GM23338 (cell line): Measurements from ENCODE around the gene PRDM11. TPM values are rescaled to one million over a fixed set of nuclear protein-coding genes. Genes with fewer than 3 reads are reported as not detected.

Source experiments
- CREB1 ChIP-seq: fragments of 250-450 bp; sonication (Bioruptor Pico); IDR thresholded peaks from 2 replicates; pipeline ENCODE4 v1.5.0; 2020; ENCODE audit warnings: low read depth, mild to moderate bottlenecking, moderate library complexity
- EZH2 ChIP-seq: fragments of 200-600 bp; sonication (generic); IDR thresholded peaks from one replicate; pipeline ENCODE4 v1.8.0; 2017; ENCODE audit warnings: antibody characterized with exemption, mild to moderate bottlenecking, low read depth; ENCODE audit not compliant: unreplicated experiment
- EZH2phosphoT487 ChIP-seq: fragments of 200-600 bp; sonication (generic); IDR thresholded peaks from one replicate; pipeline ENCODE4 v1.8.1; 2018; ENCODE audit warnings: antibody characterized with exemption; ENCODE audit not compliant: unreplicated experiment
- JUNB ChIP-seq: IDR thresholded peaks from one replicate; pipeline ENCODE4 v1.6.1; 2016; ENCODE audit warnings: antibody characterized with exemption; ENCODE audit not compliant: unreplicated experiment
- NANOG ChIP-seq: IDR thresholded peaks from 2 replicates; pipeline ENCODE4 v1.6.1; 2016; ENCODE audit warnings: antibody characterized with exemption, borderline replicate concordance
- STAT1 ChIP-seq: IDR thresholded peaks from one replicate; pipeline ENCODE4 v1.6.1; 2016; ENCODE audit warnings: antibody characterized with exemption; ENCODE audit not compliant: unreplicated experiment
- ZNF114 ChIP-seq: fragments of 250-450 bp; sonication (Bioruptor Pico); IDR thresholded peaks from 2 replicates; pipeline ENCODE4 v1.5.0; 2020; ENCODE audit warnings: mild to moderate bottlenecking, moderate library complexity
- ZNF331 ChIP-seq: fragments of 250-450 bp; sonication (Bioruptor Pico); IDR thresholded peaks from 2 replicates; pipeline ENCODE4 v1.5.0; 2020; ENCODE audit warnings: low read depth, mild to moderate bottlenecking, moderate library complexity
- polyA plus RNA-seq: library from polyadenylated mRNA; unstranded; fragments of >200 nt; fragmentation: Nextera tagmentation; extraction: Ambion mirVana; gene quantifications from 2 replicates; pipeline ENCODE4 v1.2.1, GENCODE V29; 2016
- total RNA-seq: library from RNA; depleted of rRNA; stranded (reverse); fragments of >200 nt; shearing (Covaris generic); gene quantifications from 2 replicates; pipeline ENCODE4 v1.2.3, GENCODE V29; 2014
- TF ChIP-seq, protein P1 (sequence below): fragments of 250-450 bp; sonication (Bioruptor Pico); IDR thresholded peaks from 2 replicates; pipeline ENCODE4 v1.5.0; 2020; ENCODE audit warnings: mild to moderate bottlenecking, moderate library complexity
- TF ChIP-seq, protein P2 (sequence below): IDR thresholded peaks from one replicate; pipeline ENCODE4 v1.6.1; 2018; ENCODE audit warnings: antibody characterized with exemption; ENCODE audit not compliant: unreplicated experiment
- TF ChIP-seq, protein P3 (sequence below): IDR thresholded peaks from 2 replicates; pipeline ENCODE4 v1.6.1; 2016; ENCODE audit warnings: antibody characterized with exemption

PRDM11 gene
- total and polyA plus RNA-seq, 2 experiments from 2014 or later, result 0.97 to 10.4 TPM

DNA sequence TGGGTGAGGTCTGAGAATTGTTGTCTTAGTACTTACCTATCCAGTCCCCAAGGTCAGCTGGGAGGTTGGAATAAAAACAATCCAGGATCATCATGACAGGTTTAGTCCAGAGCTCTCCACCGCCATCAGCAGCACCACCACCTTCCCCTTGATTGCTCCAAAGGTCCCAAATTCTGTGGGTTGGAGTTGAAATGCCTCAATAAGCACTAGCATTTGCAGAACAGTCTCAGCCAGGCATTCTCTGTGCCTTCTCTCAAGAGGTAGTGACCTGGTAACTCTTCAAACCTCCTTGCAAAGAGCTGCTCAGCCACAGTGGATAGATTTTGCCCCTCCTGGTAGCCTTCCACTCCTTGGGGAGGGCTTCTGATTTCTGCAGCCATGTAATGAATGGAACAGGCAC is 69.6 kb downstream of the PRDM11 start (continued):
- TF ChIP-seq, protein P1, sequence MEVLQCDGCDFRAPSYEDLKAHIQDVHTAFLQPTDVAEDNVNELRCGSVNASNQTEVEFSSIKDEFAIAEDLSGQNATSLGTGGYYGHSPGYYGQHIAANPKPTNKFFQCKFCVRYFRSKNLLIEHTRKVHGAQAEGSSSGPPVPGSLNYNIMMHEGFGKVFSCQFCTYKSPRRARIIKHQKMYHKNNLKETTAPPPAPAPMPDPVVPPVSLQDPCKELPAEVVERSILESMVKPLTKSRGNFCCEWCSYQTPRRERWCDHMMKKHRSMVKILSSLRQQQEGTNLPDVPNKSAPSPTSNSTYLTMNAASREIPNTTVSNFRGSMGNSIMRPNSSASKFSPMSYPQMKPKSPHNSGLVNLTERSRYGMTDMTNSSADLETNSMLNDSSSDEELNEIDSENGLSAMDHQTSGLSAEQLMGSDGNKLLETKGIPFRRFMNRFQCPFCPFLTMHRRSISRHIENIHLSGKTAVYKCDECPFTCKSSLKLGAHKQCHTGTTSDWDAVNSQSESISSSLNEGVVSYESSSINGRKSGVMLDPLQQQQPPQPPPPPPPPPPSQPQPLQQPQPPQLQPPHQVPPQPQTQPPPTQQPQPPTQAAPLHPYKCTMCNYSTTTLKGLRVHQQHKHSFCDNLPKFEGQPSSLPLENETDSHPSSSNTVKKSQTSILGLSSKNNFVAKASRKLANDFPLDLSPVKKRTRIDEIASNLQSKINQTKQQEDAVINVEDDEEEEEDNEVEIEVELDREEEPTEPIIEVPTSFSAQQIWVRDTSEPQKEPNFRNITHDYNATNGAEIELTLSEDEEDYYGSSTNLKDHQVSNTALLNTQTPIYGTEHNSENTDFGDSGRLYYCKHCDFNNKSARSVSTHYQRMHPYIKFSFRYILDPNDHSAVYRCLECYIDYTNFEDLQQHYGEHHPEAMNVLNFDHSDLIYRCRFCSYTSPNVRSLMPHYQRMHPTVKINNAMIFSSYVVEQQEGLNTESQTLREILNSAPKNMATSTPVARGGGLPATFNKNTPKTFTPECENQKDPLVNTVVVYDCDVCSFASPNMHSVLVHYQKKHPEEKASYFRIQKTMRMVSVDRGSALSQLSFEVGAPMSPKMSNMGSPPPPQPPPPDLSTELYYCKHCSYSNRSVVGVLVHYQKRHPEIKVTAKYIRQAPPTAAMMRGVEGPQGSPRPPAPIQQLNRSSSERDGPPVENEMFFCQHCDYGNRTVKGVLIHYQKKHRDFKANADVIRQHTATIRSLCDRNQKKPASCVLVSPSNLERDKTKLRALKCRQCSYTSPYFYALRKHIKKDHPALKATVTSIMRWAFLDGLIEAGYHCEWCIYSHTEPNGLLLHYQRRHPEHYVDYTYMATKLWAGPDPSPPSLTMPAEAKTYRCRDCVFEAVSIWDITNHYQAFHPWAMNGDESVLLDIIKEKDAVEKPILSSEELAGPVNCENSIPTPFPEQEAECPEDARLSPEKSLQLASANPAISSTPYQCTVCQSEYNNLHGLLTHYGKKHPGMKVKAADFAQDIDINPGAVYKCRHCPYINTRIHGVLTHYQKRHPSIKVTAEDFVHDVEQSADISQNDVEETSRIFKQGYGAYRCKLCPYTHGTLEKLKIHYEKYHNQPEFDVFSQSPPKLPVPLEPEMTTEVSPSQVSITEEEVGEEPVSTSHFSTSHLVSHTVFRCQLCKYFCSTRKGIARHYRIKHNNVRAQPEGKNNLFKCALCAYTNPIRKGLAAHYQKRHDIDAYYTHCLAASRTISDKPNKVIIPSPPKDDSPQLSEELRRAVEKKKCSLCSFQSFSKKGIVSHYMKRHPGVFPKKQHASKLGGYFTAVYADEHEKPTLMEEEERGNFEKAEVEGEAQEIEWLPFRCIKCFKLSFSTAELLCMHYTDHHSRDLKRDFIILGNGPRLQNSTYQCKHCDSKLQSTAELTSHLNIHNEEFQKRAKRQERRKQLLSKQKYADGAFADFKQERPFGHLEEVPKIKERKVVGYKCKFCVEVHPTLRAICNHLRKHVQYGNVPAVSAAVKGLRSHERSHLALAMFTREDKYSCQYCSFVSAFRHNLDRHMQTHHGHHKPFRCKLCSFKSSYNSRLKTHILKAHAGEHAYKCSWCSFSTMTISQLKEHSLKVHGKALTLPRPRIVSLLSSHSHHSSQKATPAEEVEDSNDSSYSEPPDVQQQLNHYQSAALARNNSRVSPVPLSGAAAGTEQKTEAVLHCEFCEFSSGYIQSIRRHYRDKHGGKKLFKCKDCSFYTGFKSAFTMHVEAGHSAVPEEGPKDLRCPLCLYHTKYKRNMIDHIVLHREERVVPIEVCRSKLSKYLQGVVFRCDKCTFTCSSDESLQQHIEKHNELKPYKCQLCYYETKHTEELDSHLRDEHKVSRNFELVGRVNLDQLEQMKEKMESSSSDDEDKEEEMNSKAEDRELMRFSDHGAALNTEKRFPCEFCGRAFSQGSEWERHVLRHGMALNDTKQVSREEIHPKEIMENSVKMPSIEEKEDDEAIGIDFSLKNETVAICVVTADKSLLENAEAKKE, result no peak
- TF ChIP-seq ZNF331 (CRISPR knock-in tag) (no peak), EZH2 (no peak), STAT1 (no peak), CREB1 (CRISPR knock-in tag) (no peak), NANOG (no peak), ZNF114 (CRISPR knock-in tag) (no peak), EZH2phosphoT487 (no peak), JUNB (no peak)
- TF ChIP-seq, protein P2, sequence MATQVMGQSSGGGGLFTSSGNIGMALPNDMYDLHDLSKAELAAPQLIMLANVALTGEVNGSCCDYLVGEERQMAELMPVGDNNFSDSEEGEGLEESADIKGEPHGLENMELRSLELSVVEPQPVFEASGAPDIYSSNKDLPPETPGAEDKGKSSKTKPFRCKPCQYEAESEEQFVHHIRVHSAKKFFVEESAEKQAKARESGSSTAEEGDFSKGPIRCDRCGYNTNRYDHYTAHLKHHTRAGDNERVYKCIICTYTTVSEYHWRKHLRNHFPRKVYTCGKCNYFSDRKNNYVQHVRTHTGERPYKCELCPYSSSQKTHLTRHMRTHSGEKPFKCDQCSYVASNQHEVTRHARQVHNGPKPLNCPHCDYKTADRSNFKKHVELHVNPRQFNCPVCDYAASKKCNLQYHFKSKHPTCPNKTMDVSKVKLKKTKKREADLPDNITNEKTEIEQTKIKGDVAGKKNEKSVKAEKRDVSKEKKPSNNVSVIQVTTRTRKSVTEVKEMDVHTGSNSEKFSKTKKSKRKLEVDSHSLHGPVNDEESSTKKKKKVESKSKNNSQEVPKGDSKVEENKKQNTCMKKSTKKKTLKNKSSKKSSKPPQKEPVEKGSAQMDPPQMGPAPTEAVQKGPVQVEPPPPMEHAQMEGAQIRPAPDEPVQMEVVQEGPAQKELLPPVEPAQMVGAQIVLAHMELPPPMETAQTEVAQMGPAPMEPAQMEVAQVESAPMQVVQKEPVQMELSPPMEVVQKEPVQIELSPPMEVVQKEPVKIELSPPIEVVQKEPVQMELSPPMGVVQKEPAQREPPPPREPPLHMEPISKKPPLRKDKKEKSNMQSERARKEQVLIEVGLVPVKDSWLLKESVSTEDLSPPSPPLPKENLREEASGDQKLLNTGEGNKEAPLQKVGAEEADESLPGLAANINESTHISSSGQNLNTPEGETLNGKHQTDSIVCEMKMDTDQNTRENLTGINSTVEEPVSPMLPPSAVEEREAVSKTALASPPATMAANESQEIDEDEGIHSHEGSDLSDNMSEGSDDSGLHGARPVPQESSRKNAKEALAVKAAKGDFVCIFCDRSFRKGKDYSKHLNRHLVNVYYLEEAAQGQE, result no peak
- TF ChIP-seq, protein P3, sequence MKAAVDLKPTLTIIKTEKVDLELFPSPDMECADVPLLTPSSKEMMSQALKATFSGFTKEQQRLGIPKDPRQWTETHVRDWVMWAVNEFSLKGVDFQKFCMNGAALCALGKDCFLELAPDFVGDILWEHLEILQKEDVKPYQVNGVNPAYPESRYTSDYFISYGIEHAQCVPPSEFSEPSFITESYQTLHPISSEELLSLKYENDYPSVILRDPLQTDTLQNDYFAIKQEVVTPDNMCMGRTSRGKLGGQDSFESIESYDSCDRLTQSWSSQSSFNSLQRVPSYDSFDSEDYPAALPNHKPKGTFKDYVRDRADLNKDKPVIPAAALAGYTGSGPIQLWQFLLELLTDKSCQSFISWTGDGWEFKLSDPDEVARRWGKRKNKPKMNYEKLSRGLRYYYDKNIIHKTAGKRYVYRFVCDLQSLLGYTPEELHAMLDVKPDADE, result no peak
